GM18498 (cell line): ENCODE measurements around the gene ATRNL1.

Experiments used
- ATAC-seq: cut with Tn5 transposase; IDR thresholded peaks from one replicate; pipeline ENCODE4 v1.9.1; 2021; ENCODE audit warnings: mild to moderate bottlenecking, moderate library complexity; ENCODE audit not compliant: unreplicated experiment

The ATRNL1 gene

GRCh38 chr10:115972426-115972825, 879.3 kb downstream of the ATRNL1 start:
- ATAC-seq, result no peak

DNA sequence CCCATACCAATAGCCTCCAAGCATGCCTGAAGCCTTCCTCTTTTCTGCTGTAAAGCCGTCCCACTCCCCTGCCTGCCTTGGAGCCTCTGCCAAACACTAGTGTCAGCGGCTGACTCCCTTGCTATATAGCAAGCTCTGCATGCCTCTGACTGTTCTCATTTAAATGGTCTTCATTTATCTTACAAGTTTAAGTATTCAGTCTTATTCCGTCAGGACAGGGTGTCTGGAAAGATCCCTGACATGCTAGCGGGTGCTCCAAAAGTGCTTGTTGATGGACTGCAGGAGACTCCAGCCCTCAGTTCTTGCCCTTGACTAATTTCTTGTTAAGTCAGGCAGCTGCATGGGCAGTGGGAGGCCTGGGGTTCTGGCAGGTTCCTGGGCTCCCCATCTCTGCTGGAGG, 881.2 kb downstream of the ATRNL1 start:
- no peak for ATAC-seq

GRCh38 chr10:115974816-115975430, 881.8 kb downstream of the ATRNL1 start:
- no peak for ATAC-seq

- no peak for ATAC-seq
These were observed 882.3 kb downstream of the ATRNL1 start for GRCh38 chr10:115975506-115975905.

DNA sequence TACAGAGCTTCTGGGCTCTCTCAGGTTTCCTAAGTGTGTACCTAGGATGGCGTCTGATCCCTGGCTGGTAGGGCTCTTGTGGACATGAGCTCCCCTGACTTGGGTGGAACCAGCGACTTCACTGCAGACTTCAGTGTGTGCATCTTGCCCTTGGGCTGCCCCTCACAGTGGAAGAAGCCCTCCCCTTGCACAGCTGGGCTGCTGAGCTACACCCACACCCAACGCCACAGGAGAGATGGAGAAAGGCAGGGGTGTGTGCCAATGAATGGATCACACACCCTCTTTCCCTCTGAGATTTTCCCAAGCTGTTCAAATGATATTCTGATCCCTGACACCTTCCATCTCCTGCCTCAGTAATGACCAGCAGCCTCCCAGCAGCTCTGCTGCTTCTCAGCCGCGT, 883.2 kb downstream of the ATRNL1 start:
- no peak for ATAC-seq

GRCh38 chr10:115977855-115978254, 884.7 kb downstream of the ATRNL1 start:
- ATAC-seq, result no peak

DNA sequence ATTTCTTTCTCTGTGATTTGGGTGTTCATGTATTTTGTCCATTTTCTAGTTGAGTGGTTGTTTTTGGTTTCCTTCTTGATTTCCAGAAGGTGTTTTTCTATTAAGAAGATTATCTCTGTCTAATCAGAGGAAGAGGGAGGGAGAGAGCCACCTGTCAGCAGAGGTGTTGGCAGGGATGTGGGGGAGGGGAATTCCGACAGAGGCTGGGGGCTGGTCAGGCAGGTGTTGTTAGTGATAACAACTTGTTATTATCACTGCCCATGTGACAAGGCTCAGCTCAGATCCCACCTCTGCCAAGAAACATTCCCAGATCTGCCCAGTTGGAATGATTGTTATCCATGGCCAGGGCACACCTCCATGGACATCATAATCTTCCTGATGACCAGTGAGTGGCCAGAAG, 886.4 kb downstream of the ATRNL1 start:
- no peak for ATAC-seq

DNA sequence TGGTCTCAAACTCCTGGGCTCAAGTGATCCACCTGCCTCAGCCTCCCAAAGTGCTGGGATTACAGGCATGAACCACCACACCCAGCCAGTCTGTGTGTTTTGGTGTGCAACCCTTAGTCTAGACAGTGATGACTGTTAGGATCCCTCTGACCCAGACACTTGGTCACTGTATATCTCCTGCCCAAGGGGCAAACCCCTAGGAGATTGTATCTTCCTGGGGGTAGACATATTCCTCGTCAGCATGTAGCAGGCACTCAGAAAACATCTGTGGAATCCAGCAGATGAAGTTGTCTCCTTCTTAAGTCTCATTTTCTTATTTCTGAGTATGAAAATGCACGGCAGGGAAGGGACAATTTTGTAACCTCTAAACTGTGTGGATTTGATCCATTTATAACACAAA, 887.3 kb downstream of the ATRNL1 start:
- no peak for ATAC-seq

DNA sequence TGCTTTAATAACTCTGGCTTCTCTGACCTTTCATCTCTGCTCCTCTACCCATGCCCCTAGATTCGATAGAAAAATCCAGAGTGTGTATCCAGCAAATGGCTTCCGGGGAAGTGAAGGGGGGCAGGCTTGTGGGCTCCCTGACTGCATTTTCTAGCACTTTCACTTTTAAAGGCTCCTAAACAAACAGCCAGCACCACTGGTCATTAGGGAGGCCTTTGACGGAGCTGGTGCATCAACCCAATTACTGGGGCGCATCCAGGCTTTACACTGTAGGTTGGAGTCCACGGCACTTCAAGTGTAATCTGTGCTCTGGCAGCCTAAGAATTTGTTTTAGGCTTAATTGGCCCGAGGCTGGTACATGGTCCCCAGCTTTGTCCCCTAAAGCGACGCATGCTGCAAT, 887.9 kb downstream of the ATRNL1 start:
- ATAC-seq, result no peak

GRCh38 chr10:115982076-115982475, 888.9 kb downstream of the ATRNL1 start:
- no peak for ATAC-seq

- ATAC-seq, result no peak
These were observed 889.4 kb downstream of the ATRNL1 start for GRCh38 chr10:115982526-115982925.

DNA sequence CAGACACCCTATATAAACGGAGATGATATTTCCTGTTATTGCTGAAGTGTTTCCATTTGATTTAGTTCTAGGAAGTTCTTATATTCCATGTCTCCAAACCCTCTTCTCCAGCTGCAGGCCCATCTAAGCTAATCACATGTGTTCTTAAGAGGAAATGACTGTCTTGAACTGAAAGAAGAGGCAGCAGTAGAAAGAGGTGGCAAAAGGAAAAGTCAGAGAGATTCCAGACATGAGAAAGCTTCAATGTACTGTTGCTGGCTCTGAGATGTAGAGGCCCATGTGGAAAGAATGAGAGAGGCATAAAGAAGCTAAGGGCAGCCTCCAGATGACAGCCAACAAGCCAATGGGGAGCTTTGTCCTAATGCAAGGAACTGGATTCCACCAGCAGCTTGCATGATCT, 892.6 kb downstream of the ATRNL1 start:
- ATAC-seq, result no peak

- ATAC-seq, result no peak
These were observed 895.2 kb downstream of the ATRNL1 start for GRCh38 chr10:115988380-115988779.

DNA sequence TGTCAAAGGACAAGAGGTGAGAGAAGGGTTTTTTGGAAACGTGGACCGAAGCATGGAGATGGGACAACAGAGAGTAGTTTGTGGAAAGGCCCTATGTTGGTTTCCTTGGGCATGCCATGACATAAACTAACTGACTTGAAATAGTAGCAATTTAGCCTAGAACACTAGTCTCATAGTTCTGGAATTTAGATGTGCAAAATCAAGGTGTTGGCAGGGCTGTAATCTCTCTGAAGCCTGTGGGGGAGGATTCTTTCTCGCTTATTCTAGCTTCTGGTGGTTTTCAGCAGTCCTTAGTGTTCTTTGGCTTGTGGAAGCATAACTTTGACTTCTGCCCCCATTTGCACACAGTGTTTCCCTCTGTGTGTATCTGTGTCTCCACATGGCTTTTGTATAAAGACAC, 896.5 kb downstream of the ATRNL1 start:
- ATAC-seq, result no peak

- ATAC-seq, result no peak
These were observed 899.2 kb downstream of the ATRNL1 start for GRCh38 chr10:115992236-115992986.

DNA sequence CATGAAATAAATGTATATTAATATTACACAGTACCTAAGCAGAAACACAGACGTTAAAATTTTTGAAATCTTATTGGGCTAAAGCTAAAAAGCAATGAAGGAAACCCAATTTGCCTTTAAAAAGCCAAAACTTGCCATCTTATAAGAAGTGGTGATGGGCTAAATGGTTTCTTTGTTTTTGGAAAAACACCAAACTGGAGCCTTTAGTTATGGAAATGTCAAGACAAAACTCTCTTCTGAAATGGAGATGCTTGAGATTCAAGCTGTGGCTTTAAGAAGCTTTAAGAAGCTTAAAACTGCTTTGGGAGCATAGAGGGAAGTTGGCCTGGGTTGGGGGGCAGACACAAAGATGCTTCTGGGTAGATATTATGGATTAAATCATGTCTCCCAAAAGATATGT, 902.9 kb downstream of the ATRNL1 start:
- no peak for ATAC-seq

DNA sequence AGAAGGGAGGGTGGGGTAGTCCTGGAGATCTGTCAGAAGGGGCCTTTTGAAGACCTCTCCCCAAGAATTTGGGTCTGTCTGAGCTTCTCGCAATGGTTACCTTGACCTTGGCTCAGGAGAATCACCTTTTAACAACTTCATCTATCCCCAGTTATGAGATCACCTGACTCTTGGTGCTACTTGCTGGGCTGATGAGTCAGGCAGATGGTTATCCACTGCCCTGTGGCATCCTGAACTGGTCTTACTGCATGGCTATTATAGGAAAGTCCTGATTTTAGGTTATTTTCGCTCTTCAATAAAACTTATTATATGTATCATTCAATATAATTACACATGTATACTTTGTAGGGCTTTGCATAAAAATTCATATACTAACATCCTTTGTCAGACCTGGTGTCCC, 905.1 kb downstream of the ATRNL1 start:
- no peak for ATAC-seq
